ENCODE measurements around the gene TEN1. TPM values are rescaled to one million over a fixed set of nuclear protein-coding genes. Genes with fewer than 3 reads are reported as not detected.
"Not testable (repeated sequence)": the region's sequence is repeated elsewhere in the genome, so short reads cannot be mapped to it uniquely, and the experiment has no call there.

Gene TEN1
- total RNA-seq, 1 experiment from 2014 or later = 48.6 TPM

- DNase-seq (ENCODE audit: low spot score) = no peak
Measured at GRCh38 chr17:76024353-76024752, 45.3 kb downstream of the TEN1 start.

- DNase-seq (ENCODE audit: low spot score) = no peak
Measured at GRCh38 chr17:76025294-76025693, 46.3 kb downstream of the TEN1 start.

GRCh38 chr17:76026714-76027158 is 47.7 kb downstream of the TEN1 start:
- peak; percentile 65 for DNase-seq (ENCODE audit: low spot score)

DNA sequence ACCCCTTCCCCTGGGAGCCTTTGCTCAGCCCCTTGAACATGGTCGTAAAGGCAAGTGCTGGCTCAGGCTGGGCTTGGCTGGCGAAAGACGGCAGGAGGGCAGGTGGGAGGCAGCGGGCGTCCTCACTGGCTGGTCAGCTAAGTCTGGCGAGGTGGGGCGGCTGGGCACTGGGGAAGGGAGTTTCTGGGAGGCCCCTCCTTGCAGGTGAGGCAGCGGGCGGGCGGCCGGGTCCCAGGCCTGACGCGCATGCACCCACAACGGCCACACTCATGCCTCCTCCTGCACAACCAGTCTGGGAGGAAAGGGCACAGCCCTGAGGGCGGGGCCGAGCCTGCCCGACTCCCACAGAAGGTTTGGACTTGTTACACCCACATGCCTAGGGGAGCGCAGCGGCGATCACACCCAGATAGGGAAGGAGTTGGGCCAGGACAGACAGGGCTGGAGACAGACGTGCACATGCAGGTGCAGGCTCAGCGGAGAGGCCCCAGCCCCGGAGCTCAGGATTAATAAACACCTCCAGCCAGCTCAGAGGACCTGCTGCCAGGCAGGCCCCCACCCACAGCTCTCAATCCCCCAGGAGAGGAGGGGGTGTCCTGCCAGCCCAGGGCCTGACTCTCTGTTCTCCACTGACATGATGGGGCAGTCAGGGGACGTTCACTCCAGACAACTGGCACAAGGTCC is 48.3 kb downstream of the TEN1 start, which contains the start of gene EVPL:
EVPL (minus strand) TSS at position 148 of the 681 bp plus-strand sequence; CDS start at position 40, 108 bp downstream.
- DNase-seq (ENCODE audit: low spot score) = peak; percentile 91

- DNase-seq (ENCODE audit: low spot score) = peak; percentile 57
Measured at GRCh38 chr17:76032073-76032779, 53.2 kb downstream of the TEN1 start.

DNA sequence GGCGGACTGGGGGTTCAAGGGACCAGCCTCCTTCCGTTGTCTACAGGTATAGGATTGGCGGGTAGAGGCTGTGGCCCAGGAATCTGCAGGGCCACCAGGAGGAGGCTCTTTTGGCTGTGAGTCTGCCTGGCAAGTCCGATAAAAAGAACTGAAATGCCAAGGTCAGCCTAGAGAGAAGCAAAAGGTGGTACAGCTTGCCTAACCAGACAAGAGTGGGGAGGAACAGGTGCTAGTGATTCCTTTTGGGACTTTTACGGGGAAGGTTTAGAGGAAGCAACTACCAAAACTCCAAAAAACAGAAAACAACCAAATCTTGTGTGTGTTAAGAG is 53.7 kb downstream of the TEN1 start:
- DNase-seq (ENCODE audit: low spot score) = no peak

GRCh38 chr17:76033139-76033538 is 54.1 kb downstream of the TEN1 start:
- DNase-seq (ENCODE audit: low spot score) = no peak

GRCh38 chr17:76034428-76035350 is 55.6 kb downstream of the TEN1 start:
- no peak for DNase-seq (ENCODE audit: low spot score)

DNA sequence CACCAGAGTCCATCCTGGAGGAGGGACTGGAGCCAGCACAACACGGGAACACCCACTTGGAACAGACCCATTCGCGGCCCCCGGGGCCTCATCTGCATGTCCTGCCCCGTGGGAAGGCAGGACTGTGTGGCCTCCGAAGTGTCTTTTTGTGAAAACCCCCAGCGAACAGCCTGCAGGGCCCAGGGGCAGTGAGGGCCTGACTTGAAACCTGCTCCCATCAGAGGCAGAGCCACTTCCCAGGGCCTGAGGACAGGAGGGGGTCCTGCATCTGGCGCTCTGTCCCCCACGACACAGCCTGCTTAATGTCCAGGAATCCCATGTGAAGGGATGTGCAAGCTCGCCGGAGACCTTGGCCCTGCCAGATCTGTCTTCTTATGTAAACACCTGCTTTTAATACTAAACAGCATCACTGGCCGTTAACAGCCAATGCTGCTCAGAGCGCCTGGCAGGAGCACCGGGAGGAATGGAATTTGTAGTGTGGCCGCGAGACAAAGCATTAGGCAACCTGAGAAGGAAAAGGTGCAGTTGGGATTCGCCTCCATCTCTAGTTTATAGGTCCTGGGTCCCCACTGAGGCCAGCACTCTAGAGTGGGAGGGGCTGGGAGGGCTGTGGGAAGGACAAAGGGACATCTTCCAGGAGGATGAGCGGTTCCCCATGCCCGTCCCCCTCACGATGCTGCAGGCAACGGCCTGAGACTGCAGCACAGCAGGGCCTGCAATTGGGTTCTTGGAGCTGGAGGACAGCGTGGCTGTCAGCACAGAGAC is 57.6 kb downstream of the TEN1 start:
- no peak for DNase-seq (ENCODE audit: low spot score)

GRCh38 chr17:76038050-76038449 is 59.0 kb downstream of the TEN1 start:
- DNase-seq (ENCODE audit: low spot score) = no peak

GRCh38 chr17:76039121-76039520 is 60.1 kb downstream of the TEN1 start:
- DNase-seq (ENCODE audit: low spot score) = no peak

GRCh38 chr17:76040376-76040775 is 61.3 kb downstream of the TEN1 start:
- DNase-seq (ENCODE audit: low spot score) = no peak

- DNase-seq (ENCODE audit: low spot score) = not testable (repeated sequence)
Measured at GRCh38 chr17:76042868-76043267, 63.8 kb downstream of the TEN1 start.

- not testable (repeated sequence) for DNase-seq (ENCODE audit: low spot score)
Measured at GRCh38 chr17:76044475-76045007, 65.5 kb downstream of the TEN1 start.

DNA sequence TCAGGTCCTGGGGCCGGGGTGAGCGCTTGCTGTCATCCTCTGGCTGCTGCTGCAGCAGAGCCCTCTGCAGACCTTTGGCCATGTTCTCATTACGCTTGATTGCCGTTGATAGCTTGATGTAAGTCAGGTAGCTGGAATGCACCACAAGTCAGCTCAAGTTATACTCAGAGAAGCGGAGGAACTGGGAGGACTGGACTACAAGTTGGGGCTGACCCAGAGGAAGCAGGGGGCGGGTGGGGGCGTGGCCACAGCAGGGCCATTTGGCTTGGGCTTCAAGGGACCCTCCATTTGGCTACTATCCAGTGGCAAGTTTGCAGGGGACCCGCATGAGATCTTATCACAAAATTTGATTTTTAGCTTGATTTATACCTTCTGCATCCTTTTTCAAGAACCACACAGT is 67.0 kb downstream of the TEN1 start:
- no peak for DNase-seq (ENCODE audit: low spot score)

DNA sequence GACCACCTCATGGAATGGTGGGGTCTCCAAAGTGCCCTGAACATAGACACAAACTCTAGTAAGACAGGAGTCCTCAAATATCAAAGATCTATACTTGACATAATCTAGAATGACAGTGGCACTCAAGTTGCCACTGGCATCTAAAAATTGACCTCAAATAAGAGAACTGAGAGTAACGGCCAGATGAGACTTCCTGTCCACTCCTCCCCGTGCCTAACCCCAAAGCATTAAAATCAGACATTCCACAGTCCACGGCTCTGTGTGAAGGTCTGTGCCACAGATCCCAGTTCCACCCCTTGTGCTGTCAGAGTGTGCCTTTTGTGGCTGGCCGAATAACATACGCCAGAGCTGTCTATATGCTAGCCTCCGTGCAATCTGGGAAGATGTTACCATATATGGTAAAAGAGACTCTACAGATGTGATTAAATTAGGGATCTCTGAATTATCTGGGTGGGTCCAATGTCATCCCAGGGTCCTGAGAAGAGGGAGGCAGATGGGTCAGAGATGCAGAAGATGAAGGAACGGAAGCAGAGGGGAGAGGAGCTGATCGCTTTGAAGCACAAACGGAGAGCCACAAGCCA is 69.1 kb downstream of the TEN1 start:
- no peak for DNase-seq (ENCODE audit: low spot score)

- no peak for DNase-seq (ENCODE audit: low spot score)
Measured at GRCh38 chr17:76048711-76049110, 69.7 kb downstream of the TEN1 start.

- no peak for DNase-seq (ENCODE audit: low spot score)
Measured at GRCh38 chr17:76049239-76049638, 70.2 kb downstream of the TEN1 start.

- DNase-seq (ENCODE audit: low spot score) = no peak
Measured at GRCh38 chr17:76049836-76050537, 70.9 kb downstream of the TEN1 start.

Data from HT-29 (cell line).